Measurements from ENCODE around the gene THBD. TPM values are rescaled to one million over a fixed set of nuclear protein-coding genes. Genes with fewer than 3 reads are reported as not detected.

THBD gene, protein sequence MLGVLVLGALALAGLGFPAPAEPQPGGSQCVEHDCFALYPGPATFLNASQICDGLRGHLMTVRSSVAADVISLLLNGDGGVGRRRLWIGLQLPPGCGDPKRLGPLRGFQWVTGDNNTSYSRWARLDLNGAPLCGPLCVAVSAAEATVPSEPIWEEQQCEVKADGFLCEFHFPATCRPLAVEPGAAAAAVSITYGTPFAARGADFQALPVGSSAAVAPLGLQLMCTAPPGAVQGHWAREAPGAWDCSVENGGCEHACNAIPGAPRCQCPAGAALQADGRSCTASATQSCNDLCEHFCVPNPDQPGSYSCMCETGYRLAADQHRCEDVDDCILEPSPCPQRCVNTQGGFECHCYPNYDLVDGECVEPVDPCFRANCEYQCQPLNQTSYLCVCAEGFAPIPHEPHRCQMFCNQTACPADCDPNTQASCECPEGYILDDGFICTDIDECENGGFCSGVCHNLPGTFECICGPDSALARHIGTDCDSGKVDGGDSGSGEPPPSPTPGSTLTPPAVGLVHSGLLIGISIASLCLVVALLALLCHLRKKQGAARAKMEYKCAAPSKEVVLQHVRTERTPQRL
- total RNA-seq: 10 to 100 TPM; 17.8 to 38.2 (median 26.8) TPM

DNA sequence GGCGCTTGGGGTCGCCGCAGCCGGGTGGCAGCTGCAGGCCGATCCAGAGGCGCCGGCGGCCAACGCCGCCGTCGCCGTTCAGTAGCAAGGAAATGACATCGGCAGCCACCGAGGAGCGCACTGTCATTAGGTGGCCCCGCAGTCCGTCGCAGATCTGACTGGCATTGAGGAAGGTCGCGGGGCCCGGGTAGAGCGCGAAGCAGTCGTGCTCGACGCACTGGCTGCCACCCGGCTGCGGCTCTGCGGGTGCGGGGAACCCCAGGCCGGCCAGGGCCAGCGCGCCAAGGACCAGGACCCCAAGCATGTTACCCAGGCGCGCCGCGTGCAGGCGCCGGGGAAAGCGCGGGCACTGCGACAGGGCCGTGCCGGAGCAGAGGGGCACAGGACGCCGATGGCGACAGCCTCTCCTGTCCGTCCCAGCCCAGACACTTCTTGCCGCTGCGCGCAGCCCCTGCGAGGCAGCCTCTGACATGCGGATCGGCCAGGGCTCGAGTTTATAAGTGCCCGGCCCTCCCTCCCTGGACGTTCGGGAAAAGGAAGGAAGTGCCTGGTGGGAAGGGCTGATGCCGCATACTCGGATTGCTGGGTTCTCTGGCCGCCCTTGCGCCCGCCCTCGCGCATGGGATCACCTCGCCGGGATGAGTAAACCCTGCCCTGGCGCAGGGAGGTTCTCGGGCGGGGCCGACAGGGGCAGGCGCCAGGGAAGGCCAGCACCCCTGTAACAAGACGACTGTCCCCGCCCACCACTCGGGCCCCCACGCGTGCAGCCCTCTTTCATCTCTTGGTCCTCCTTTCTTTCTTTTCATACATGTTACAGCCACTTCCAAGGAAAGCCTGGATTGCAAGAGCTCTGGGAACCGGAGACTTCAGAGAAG is at the start of gene THBD:
TSS of gene THBD (minus strand) at position 472 of the 875 bp plus-strand sequence. CDS start at position 304, 168 bp downstream.
- TF ChIP-seq, protein P1, sequence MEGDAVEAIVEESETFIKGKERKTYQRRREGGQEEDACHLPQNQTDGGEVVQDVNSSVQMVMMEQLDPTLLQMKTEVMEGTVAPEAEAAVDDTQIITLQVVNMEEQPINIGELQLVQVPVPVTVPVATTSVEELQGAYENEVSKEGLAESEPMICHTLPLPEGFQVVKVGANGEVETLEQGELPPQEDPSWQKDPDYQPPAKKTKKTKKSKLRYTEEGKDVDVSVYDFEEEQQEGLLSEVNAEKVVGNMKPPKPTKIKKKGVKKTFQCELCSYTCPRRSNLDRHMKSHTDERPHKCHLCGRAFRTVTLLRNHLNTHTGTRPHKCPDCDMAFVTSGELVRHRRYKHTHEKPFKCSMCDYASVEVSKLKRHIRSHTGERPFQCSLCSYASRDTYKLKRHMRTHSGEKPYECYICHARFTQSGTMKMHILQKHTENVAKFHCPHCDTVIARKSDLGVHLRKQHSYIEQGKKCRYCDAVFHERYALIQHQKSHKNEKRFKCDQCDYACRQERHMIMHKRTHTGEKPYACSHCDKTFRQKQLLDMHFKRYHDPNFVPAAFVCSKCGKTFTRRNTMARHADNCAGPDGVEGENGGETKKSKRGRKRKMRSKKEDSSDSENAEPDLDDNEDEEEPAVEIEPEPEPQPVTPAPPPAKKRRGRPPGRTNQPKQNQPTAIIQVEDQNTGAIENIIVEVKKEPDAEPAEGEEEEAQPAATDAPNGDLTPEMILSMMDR (IDR thresholded peaks at IDR 0.05; ENCODE audit: low read depth): no peak

DNA sequence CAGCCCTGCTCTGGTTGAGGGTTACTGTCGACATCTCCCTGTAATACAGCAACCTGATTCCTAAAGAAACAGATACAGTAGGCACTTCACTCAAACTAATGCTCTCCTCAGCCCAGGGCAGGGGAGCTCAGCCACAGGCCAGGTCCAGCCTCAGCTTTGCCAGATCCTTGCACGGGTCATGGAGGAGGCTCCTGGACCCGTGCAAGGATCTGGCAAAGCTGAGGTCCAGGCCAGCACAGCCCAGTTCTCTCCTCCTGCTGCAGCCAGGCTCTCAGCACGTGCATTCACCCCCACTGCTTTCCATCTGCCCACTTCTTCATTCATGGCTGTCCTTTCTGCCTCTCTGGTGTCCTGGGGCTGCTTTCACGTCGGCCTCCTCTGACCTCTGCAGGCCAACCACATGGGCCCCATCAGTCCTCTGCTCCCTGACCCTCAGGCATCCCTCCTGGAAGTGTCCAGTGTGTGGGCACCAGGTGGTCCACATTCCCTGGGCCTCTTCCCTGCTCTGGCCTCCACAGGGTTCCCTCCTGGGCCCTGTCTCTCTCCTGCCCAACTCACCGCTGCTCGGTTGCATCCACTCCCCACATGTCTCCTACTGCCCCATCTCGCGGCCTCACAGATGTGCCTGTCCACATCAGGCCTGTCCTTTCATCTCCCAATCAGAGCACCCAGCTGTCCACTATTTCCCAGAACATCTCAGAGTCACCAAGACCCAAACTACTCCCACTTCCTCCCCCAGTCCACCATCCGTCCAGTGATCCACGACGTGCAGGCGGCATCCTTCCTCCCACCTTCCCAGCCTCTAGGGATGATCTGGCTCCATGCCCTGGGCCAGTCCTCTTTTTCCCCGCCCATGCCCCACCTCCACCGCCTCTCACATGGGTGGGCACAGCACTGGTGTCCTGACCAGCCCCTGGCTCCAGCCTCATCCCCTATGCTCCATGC is 48.4 kb upstream of the THBD start:
- TF ChIP-seq, protein P1 (IDR thresholded peaks at IDR 0.05; ENCODE audit: low read depth): no peak

GRCh38 chr20:23096986-23097520 is 47.6 kb upstream of the THBD start:
- TF ChIP-seq, protein P1 (IDR thresholded peaks at IDR 0.05; ENCODE audit: low read depth): no peak

GRCh38 chr20:23096097-23096496 is 46.6 kb upstream of the THBD start:
- TF ChIP-seq, protein P1 (IDR thresholded peaks at IDR 0.05; ENCODE audit: low read depth): no peak

DNA sequence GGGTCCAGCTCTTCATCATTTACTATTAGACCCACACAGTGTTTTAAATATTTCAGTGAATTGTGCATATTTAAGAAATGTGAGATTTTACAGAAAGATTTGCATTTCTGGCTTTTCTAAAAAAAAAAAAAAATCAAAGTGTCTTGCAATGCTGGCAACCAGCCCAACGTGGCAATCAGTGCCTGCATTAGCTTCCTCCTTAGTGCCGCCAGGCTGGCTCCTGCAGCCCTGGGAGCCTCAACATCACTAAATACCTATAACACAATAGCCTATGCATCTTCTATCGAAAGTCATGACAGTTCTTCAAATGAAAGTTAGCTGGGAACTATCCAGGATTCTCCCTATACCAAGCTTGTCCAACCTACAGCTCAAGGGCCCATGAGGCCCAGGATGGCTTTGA is 46.0 kb upstream of the THBD start:
- TF ChIP-seq, protein P1 (IDR thresholded peaks at IDR 0.05; ENCODE audit: low read depth): no peak

- TF ChIP-seq, protein P1 (IDR thresholded peaks at IDR 0.05; ENCODE audit: low read depth): no peak
These were observed 45.5 kb upstream of the THBD start for GRCh38 chr20:23094927-23095326.
